NCI-H2227 (cell line): ENCODE data around the gene ITGB2.

Source experiments
- DNase-seq: peaks from one replicate; lab custom pipeline; 2025; ENCODE audit not compliant: unreplicated experiment; lab: John Stamatoyannopoulos, UW

Gene ITGB2

DNA sequence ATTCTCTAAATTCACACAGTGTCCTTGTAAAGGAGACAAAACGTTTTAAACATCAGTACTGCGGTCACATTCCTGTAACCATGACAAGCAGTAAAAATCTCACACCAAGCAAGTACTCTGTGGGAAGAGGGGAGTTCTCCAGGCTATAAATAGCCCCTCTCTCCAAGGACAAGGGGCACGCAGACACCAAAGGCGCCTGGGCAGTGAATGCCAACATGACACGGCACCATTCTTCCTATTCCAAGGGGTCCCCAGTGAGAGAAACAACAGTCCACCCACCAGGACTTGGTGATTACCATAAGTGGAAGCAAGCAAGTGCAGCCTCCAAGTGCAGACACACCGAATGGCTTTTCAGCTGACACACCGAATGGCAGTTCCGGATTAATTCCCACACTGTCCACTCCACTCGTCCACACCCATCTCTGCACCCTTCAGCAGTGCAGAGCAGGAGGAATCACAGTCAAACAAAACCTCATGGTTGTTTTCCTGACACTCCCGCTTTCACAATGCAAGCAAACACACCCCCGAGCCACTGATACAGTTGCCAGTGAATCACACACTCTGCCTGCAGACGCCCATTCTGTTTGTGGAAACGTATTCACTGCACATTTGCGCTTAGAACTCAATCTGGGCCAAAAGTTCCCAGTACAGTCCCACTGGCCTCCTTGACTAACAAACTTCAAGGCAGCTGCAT is 49.0 kb downstream of the ITGB2 start:
- DNase-seq = no peak

DNA sequence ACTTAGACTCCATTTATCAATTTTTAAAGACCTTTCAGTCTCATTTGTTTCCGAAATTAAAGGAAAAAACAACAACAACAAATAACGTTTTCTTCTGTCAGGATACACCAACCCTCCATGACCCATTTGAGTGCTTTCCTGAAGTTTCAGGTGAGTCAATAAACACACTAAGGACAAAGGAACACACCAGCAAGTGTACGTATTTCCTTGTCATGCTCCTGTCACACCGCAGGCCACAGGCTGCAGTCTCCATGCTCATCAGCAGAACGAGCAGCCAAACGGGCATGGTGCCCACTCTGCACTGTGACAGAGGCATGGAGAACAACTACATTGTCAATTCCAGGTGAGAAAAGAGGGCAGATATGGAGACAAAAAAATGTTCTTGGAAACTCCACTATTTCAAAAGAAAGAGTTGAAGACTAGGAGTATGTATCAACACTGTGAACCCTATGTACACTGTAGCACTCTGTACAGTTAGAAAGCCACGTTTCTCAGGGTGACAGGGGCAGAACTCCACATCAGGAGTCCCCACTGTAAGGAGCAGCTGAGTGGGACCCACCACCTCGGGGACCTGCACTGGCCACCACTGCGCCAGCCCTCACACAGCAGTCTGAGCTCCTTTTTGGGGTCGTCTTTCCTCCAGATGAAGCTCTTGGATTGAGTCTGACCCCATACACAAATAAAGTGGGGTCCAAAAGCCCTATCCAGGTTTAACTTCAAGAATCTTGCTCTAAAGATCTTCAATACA is 49.8 kb downstream of the ITGB2 start:
- DNase-seq = no peak

DNA sequence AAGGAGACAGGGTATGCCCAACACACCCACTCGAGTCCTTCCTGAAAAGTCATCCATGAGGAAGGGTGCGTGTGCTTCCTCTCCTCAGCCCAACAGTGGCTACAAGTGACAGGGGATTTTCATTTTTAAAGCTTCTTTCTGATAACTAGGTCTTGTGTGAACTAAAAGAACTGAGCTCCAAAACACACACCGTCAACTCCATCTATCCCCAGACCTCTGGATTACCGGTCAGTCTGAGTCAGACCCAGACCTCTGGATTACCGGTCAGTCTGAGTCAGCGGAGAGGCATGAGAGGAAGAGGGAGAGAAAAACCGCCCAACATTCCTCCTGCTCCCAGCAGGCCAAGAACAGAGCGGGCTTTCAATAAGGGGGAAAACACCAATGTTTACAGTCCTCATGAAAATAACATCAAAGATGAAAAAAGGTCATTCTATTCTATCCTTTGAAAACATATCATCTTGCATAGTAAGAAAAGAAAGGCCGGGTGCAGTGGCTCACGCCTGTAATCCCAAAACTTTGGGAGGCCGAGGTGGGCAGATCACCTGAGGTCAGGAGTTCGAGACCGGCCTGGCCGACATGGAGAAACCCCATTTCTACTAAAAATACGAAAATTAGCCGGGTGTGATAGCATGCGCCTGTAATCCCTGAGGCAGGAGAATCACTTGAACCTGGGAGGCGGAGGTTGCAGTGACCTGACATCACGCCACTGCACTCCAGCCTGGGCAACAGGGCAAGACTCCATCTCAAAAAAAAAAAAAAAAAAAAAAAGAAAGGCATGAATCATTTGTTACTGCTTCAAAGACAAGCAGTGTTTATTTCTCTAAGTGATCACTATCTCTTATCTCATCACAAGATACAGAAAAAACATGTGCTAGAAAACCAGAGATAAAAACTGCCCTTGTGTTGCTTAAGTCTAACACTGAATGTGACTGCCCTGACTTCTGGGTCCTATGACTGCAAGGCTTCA is 50.6 kb downstream of the ITGB2 start:
- no peak for DNase-seq

DNA sequence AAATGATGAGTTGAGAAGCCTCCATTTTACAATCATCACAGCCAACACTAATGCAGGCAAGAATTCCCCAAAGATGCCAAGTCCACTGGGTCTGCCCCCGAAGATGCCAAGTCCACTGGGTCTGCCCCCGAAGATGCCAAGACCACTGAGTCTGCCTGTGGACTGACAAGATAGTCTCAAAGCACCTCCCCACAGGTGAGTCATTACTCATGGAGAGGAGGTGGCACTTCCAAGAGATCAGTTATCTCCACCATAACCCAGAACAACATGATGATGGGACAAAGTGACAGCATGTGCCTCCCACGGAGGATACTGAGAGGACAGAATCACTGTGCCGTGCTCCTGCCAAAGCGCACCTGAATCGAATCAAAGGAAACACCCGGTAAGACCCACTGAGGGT is 52.0 kb downstream of the ITGB2 start:
- no peak for DNase-seq

DNA sequence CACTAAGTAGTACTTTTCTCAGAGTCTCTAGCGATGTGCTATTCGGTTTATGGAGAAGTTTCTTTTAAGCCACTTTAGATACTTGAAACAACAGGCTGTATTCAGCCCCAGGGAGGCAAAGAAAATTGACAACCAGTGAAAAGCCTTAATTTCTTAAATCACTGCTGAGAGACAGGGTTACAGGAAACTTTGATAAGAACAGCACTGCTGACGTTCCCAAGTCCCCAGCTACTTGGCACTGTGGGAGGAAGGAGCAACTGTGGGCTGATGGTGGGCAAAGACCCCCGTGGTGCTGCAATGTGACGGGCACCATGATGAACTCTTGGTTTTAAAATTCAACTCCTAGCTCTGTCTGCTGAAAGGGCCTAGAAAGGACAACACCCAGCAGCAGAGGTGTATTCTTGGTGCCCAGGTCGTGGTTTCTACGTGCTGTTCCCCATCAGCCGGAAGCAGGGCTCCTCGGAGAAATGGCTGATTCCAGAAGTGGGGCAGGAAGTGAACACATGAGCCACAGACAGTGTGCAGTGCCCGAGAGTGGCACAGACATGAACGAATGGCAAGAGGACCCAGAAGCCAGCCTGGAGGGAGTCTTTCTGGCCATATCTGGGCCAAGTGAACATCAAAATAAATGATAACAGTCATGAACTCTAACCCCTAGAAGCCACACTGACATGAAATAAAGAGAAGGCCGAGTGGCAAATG is 52.5 kb downstream of the ITGB2 start:
- no peak for DNase-seq

DNA sequence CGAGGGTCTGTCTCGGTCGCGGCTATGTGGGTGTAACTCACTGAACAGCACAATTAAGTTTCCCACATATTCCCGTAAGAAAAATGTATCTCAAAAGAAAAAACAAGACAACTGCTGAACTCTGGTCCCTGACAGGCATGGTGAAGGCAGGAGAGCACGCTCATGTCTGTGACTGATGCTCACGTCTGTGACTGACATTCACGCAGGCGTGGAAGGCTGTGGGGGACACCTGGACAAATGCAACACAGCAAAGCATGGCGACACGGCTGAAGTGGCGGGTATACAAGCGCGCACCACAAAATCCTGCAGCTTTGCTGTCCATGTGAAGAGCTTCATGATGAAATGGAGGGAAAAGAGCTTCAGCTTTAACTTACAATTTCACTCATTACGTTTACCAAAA is 53.2 kb downstream of the ITGB2 start:
- no peak for DNase-seq

DNA sequence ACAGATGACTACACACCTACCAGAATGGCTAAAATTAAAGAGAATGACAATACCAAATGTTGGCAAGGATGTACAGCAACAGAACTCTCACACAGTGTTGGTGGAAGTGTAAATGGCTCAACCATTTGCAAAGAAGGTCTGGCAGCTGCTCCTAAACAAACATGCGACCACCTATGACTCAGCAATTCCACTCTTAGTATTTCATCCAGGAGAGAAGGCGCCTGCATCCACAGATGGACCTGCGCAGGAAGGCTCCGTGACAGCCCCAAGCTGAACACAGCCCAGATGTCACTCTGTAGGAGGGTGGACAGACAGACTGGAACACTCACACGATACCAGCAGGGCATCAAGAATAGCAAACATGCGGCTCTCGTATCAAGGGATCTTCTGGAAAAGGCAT is 53.9 kb downstream of the ITGB2 start:
- peak; percentile 54 for DNase-seq

DNA sequence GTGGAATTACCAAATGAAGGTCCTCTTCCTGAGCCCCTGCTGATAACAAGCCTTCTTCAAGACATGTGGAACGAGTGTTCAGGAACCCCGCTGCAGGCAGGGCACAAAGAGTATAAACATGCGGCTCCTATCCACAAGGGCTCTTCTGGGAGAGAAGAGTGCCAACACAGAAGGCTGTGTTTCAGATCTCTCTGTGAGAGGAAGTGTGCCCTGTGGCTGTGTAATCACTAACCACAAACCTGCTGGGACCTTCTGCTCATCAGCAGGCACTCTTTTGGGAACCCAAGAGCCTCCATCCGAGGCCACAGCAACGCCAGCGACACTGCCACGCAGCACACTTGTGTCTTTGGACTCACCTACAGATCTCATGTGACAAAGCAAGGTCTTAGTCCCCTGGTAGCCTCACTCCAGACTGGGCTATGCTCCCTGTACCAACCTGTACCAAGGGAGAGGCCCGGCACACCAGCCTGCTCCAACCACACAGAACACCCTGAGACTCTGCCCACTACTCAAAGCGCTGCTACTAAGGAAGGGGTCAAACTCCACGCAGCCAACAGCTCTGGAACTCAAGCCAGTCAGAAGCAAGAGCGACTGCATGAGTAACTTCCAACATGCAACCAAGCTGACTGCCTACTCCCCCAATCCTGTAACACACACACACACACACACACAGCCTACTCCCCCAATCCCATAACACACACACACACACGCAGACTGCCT is 55.0 kb downstream of the ITGB2 start:
- DNase-seq = no peak

DNA sequence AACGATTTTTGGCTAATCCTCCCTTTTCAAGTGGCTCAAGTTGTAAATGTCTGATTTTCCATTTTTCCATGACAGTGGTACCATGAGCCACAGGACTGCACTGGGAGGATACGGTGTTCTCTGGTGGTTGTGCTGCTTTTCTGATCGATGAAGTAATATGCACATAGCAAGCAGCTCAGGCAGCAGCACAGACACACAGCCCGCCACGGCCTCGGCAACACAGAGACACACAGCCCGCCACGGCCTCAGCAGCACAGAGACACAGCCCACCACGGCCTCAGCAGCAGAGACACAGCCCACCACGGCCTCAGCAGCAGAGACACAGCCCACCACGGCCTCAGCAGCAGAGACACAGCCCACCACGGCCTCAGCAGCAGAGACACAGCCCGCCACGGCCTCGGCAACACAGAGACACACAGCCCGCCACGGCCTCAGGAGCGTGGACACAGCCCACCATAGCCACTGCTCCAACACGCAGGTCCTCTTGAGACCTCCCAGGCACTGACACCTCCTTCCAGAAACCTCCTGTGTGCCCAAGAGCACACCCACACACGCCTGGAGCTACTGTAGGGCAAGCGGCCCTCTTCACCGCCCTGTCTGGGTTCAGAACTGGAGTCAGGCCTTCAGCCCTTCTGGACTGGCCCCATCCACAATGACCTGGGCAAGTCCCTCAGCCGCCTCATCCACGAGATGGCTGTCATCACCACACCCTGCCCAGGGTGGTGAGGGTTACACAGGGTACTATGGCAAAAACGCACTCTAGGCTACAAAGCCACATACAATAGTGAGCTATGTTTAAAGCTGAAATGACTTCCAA is 57.6 kb downstream of the ITGB2 start:
- DNase-seq = no peak

DNA sequence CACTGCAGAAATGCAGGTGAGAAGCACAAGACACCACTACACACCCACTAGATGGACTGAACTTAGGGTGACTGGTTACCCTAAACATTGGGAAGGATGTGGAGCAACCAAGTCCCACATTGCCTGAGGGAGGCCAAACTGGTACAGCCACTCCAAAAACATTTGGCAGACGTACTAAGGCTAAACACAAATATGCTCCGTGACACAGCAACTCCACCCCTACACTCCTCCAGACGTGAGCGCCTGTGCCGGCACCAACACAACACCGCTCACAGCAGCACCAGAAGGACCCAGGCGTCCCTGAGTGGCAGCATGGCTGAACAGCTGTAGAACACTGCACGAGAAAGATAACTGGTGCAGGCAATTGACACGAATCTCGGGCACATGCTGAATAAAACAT is 61.9 kb downstream of the ITGB2 start:
- no peak for DNase-seq

DNA sequence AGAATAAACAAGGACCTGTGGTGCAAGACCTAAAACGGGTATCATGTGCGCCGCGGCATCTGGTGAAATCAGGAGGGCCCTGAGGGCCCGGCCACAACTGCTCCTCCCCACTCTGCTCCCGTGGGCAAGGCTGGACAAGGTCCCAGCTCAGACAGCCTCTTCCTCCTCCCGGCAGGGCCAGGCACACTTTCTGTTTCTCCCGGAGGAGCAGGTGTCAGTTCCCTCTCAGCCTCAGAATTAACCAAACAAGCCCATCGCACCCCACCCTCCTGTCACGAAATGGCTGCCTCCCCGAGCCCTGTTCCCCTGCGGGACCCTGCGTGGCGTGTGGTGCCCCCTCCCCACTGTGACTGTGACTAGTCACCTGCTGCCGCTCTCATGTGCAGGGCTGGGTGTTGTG is 62.4 kb downstream of the ITGB2 start:
- DNase-seq = no peak

DNA sequence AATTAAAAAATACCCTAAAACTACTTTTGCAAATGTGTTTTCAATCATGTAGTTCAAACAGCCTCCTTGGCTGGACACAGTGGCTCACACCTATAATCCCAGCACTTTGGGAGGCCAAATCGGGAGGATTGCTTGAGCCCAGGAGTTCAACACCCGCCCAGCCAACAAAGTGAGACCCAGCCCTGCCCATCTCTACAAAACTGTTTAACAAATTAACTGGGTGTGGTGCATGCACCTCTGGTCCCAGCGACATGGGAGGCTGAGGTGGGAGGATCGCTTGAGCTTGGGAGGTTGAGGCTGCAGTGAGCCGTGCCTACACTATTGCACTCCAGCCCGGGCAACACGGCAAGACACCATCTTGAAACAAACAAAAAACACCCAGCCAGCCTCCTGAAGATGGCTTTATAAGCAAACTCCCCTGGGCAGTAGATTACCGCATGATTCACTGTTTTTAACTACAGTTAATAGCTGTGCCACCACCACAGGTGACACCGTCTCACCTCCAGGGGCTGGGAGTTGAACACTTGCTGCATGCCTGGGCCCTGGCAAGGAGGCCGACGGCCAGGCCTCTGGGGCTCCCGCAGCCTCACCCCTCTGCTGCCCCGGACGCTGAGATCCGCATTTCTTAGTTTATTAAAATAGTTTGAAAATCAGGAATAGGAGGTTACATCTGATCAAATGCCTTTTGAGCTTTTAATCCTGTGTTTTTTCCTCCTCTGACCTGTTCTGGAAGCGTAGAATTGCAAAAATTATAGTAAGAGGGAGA is 63.4 kb downstream of the ITGB2 start:
- DNase-seq = no peak

DNA sequence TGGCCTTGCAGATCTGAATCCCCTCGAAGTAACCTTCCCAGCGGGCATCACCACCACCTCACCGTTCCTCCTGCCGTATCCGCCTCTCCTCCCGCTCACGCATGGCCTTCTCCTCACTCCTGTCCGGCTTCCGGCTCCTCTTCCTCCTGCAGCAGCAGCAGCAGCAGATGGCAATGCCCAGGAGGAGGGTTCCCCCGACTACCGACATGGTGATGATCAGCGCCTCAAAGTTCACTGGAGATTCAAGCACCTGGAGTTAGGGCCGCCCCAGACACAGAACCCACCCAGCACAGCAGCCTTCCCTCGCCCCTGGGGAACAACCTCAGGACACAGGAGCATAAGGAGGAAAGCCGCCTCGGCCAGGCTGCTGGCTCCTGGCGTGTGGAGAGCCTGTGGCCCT is 64.6 kb downstream of the ITGB2 start:
- no peak for DNase-seq

DNA sequence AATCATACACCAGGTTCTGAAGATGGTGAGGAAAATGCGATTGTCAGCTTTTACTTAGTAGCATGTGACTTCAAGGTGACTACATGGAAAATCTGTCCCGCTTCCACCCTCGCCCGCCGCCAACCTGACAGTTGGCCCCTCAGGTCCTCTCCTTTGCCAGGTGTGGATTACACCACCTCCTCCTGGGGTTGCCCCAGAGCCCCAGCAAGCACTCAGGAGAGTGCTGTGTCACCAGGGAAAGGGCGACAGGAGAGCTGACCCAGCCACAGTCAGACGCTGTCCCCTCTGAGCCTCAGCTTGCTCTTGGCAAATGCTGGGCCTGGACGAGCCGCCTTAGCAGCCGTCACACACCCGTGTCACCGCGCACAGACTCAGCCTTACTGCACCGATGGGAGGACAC is 65.1 kb downstream of the ITGB2 start:
- no peak for DNase-seq

DNA sequence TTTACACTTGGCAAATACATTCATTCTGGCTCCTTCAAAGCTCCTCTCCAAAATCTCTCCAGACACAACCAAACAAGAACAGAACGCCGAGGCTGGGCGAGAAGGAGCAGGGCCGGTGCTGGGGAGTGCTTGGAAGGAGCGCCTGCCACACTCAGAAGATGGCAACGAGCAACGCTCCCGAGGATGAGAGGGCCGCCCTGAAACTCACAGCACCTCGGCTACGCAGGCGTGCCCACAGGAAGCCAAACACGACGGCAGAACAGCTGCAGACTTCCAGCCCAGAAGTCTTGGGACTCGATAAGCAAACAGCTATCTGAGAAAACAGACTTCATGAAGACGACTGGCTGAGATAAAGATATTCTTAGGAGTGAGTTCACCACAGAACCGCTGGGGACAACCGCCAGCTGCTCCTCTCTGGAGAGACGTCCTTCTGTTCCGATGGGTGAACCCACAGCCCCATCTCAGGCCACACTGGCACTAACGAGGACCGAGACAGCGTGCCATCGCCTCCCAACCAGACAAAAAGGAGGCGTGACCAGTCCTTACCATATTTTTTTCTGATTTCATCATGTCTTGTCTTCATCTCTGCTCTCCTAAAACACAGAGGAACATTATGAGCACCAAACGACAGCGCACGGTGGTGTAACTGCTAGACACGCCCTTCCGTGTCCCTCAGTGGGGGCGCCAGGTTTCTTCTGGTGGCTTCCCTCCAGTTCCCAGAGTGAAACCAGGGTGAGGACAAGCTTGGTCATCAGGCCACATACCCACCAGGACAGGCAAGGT is 65.8 kb downstream of the ITGB2 start:
- DNase-seq = no peak

DNA sequence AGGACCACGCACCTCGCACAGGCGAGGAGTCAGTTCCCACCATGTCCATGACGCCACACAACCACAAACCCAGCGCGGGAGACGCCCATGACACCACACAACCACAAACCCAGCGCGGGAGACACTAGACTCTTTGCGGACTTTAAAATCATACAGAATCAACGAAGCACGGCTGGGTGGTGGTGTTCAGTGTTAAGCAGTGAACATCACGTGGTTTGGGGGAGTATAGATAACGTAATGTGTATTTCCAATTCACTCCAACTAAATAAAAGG is 66.4 kb downstream of the ITGB2 start:
- DNase-seq = no peak

DNA sequence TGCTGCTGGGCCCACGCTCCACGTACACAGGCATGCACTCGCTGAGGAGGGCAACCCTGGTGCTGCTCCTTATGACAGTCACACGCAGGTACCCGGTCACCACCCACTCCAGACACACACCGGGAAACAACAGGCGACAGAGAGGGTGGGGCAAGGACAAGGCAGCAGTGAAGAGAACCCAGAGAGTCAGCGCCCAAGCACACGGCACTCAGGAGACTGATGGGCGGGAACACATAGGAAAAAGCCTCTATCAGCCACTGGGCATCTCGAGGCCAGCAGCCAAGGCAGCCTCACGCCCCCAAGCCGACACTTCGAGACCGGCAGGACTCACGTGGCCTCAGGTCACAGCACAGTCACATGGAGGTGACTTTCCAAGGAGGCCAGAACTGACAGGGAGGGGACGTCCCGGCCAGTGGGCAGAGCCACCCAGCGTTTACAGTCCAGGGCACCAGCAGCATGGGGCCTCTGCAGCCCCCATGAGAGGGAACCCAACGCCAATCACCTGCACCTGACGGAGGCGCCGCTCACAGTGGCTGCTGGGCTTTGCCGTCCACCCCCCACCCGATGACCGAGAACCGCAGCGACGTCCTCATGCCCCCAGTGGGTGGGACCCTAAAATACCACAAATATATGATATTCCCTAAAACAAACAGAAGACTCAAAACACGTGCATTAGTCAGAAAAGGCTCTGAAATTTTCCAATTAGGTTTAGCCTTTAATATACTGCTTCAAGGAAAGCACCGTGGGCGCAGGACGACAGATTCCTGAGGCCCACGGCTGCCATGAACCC is 66.9 kb downstream of the ITGB2 start:
- DNase-seq = no peak
